SU-DHL-6 (cell line): Measurements from ENCODE around the gene FAM53A.

Experiments used
- CTCF ChIP-seq: fragments of 200-600 bp; sonication (generic); IDR thresholded peaks from one replicate; pipeline ENCODE4 v1.5.1; 2017; ENCODE audit warnings: antibody characterized with exemption, mild to moderate bottlenecking, low read length, moderate library complexity; ENCODE audit not compliant: insufficient read depth, poor library complexity, severe bottlenecking
- EZH2phosphoT487 ChIP-seq: fragments of 200-600 bp; sonication (generic), shearing (Covaris generic); conservative IDR thresholded peaks from 2 replicates; pipeline ENCODE4 v1.6.1; 2018; ENCODE audit warnings: mild to moderate bottlenecking, antibody characterized with exemption, low read length, moderate library complexity, mixed read lengths

- TF ChIP-seq CTCF (no peak), EZH2phosphoT487 (no peak)
Measured at GRCh38 chr4:1626151-1626550, 58.0 kb downstream of the FAM53A start.
